GM23248 (cell line): ENCODE results near the gene VGF. TPM values are rescaled to one million over a fixed set of nuclear protein-coding genes. Genes with fewer than 3 reads are reported as not detected.

Experiments used
- DNase-seq: peaks from one replicate; pipeline ENCODE4 v3.0.0-alpha.2; 2015
- H2AFZ ChIP-seq: fragments of 200-600 bp; sonication (generic); 2 replicates; pipeline ENCODE4 v1.6.1; 2016; ENCODE audit warnings: antibody characterized with exemption
- H3F3A ChIP-seq: fragments of 200-600 bp; sonication (generic); 2 replicates; pipeline ENCODE4 v1.6.1; 2016; ENCODE audit warnings: mild to moderate bottlenecking, antibody characterized with exemption, mixed run types; ENCODE audit not compliant: insufficient read depth
- H3K27ac ChIP-seq: fragments of 200-600 bp; sonication (generic); 2 replicates; pipeline ENCODE4 v1.5.1; 2016; ENCODE audit warnings: mild to moderate bottlenecking
- H3K27me3 ChIP-seq: fragments of 200-600 bp; sonication (generic); replicated peaks from 2 replicates; pipeline ENCODE4 v1.6.1; 2016; ENCODE audit warnings: mild to moderate bottlenecking; ENCODE audit not compliant: insufficient read depth
- H3K36me3 ChIP-seq: fragments of 200-600 bp; sonication (generic); 2 replicates; pipeline ENCODE4 v1.6.1; 2016; ENCODE audit warnings: low read depth, mild to moderate bottlenecking
- H3K4me1 ChIP-seq: fragments of 200-600 bp; sonication (generic); 2 replicates; pipeline ENCODE4 v1.6.1; 2016; ENCODE audit warnings: mild to moderate bottlenecking; ENCODE audit not compliant: insufficient read depth
- H3K4me2 ChIP-seq: fragments of 200-600 bp; sonication (generic); one replicate; pipeline ENCODE4 v1.6.1; 2016; ENCODE audit warnings: mild to moderate bottlenecking; ENCODE audit not compliant: unreplicated experiment
- H3K4me3 ChIP-seq: fragments of 200-600 bp; sonication (generic); 2 replicates; pipeline ENCODE4 v1.5.1; 2016; ENCODE audit warnings: mild to moderate bottlenecking
- H3K79me2 ChIP-seq: fragments of 200-600 bp; sonication (generic); 2 replicates; pipeline ENCODE4 v1.6.1; 2016; ENCODE audit warnings: mild to moderate bottlenecking; ENCODE audit not compliant: insufficient read depth
- H3K9ac ChIP-seq: fragments of 200-600 bp; sonication (generic); 2 replicates; pipeline ENCODE4 v1.6.1; 2016; ENCODE audit warnings: mild to moderate bottlenecking
- H3K9me2 ChIP-seq: fragments of 200-600 bp; sonication (generic); 2 replicates; pipeline ENCODE4 v1.6.1; 2016; ENCODE audit warnings: mixed run types, mild to moderate bottlenecking, moderate library complexity; ENCODE audit not compliant: insufficient read depth
- H3K9me3 ChIP-seq: fragments of 200-600 bp; sonication (generic); one replicate; pipeline ENCODE4 v1.6.1; 2017; ENCODE audit warnings: low read depth
- H4K20me1 ChIP-seq: fragments of 200-600 bp; sonication (generic); 2 replicates; pipeline ENCODE4 v1.6.0; 2016; ENCODE audit not compliant: insufficient read depth
- EZH2 ChIP-seq: fragments of 200-600 bp; sonication (generic); IDR thresholded peaks from 2 replicates; pipeline ENCODE4 v1.6.1; 2018; ENCODE audit warnings: antibody characterized with exemption, mild to moderate bottlenecking; ENCODE audit not compliant: insufficient read depth, poor library complexity, severe bottlenecking
- EZH2phosphoT487 ChIP-seq: fragments of 200-600 bp; sonication (generic); IDR thresholded peaks from 2 replicates; pipeline ENCODE4 v1.6.1; 2018; ENCODE audit warnings: antibody characterized with exemption, moderate library complexity, mild to moderate bottlenecking, low read depth; ENCODE audit not compliant: insufficient read depth
- WGBS, 2 experiments: methylation state at CpG; one replicate each; pipeline ENCODE4 v1.1.6; 2015 to 2017; ENCODE audit warnings: low lambda C conversion rate in 2 of 2, low coverage in 1 of 2; ENCODE audit errors: missing lambda C conversion rate in 2 of 2; 5-methylcytosine and 5-hydroxymethylcytosine counted together
- in situ Hi-C: fragments of 300-500 bp; cut with MboI; formaldehyde crosslinking; loops from 2 replicates; pipeline ENCODE4 v1.15.0; 2020
- polyA plus RNA-seq: library from polyadenylated mRNA; unstranded; fragments of >200 nt; fragmentation: Nextera tagmentation; extraction: Ambion mirVana; gene quantifications from 2 replicates; pipeline ENCODE4 v1.2.1, GENCODE V29; 2016
- total RNA-seq: library from RNA; depleted of rRNA; stranded (reverse); fragments of >200 nt; shearing (Covaris generic); gene quantifications from 2 replicates; pipeline ENCODE4 v1.2.3, GENCODE V29; 2014

VGF gene
- total and polyA plus RNA-seq, 2 experiments from 2014 or later = not detected

DNA sequence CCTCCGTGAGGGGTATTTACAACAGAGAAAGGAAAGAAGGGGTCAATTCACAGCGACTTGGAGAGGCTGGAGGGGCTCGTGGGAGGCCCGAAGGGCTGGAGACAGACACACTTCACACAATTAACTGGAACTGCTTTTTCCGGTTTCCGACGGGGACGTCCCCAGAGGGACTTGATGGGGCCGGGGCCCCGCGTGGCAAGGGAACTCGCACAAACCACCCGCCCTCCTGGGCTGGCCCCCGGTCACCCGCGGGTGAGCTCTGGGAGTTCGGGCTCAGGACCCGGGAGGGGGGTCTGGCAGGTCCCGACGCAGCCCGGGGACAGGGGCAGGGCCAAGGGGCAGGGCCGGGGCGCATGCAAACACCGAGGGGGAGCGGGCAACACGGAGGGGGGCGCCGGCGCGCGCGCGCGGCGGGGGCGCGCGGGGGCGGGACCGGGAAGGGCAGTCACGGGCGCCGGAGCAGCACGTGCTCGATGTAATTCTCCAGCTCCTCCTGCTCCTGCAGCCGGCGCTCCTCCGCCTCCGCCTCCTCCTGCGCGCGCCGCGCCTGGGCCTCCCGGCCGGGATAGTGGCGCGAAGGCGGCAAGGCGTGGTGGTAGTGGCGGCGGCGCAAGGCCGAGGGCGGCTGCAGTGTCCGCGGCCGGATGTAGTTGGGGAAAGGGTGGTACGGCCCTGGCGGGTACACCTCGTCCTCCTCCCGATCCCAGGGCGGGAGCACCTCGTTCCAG lies 2.7 kb downstream of the VGF start:
- no peak for TF ChIP-seq EZH2phosphoT487
- TF ChIP-seq EZH2 = no peak
- Histone ChIP-seq H3K27ac (no peak overlapping the region), H3K9ac (no peak overlapping the region), H3K9me2 (no peaks in the 10 kb centered on the region), H2AFZ (no peak overlapping the region), H3F3A (peaks cover 6% of the 10 kb centered on the region), H3K79me2 (peaks cover 3% of the 10 kb centered on the region; the same call in 1 of the 2 replicates), H3K9me3 (no peaks in the 10 kb centered on the region), H3K36me3 (no peaks in the 10 kb centered on the region), H3K4me3 (peak overlapping the region; percentile 48), H4K20me1 (no peaks in the 10 kb centered on the region), H3K27me3 (0 out of 2 replicates have a peak, but pooled peaks cover 9% of the 10 kb centered on the region), H3K4me2 (peak overlapping the region; percentile 43), H3K4me1 (0 out of 2 replicates have a peak, but pooled peaks cover 10% of the 10 kb centered on the region)
- peak; percentile 80 for DNase-seq
- in situ Hi-C loops = no loop called here
- WGBS, 2 experiments = 5 to 9% methylated on average over 36 to 72 of the region's 74 CpGs

DNA sequence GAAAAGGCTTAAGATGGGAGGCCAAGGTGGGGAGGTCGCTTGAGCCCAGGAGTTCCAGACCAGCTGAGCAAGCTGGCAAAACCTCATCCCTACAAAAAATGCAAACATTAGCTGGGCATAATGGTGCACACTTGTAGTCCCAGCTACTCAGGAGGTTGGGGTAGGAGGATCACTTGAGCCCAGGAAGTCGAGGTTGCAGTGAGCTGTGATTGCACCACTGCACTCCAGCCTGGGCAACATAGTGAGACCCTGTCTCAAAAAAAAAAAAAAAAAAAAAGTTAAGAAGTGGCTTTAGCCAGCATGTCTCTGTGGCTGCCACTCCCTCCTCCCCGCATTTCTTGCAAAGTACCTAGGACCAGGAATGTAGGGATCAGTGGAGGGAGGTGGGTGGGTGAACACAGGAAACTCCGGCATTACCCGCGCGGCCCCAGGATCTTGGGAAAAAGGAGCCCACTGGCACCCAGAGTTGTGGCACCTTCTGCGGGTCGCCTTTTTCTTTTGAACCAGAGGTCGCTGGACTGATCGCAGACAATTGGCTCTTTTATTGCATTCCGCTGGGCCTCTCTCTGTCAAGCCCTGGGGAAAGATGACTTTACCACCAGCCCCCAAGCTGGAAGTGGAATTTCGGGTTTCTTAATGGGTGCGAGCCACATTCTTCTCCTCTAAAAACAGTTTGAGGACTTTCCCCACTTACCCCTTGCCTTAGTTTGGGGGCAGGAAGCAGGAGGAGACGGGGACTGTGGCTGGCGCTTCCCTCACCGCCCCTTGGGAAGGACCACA lies 3.5 kb downstream of the VGF start:
- Histone ChIP-seq H3K9me3 (no peaks in the 10 kb centered on the region), H3K9ac (no peak overlapping the region), H3K27me3 (0 out of 2 replicates have a peak, but pooled peaks cover 1% of the 10 kb centered on the region), H3K4me1 (0 out of 2 replicates have a peak, but pooled peaks cover 10% of the 10 kb centered on the region), H3K27ac (no peak overlapping the region), H4K20me1 (no peaks in the 10 kb centered on the region), H3K79me2 (peaks cover 9% of the 10 kb centered on the region; the same call in 1 of the 2 replicates), H3K36me3 (peaks cover 5% of the 10 kb centered on the region; the same call in 1 of the 2 replicates), H3K4me3 (no peak overlapping the region), H3F3A (peaks cover 4% of the 10 kb centered on the region; the same call in 1 of the 2 replicates), H3K4me2 (no peak overlapping the region), H2AFZ (no peak overlapping the region), H3K9me2 (no peaks in the 10 kb centered on the region)
- DNase-seq = no peak
- 91% methylated on average over 17 of the region's 17 CpGs for WGBS, 2 experiments
- in situ Hi-C loops = no loop called here
- no peak for TF ChIP-seq EZH2
- TF ChIP-seq EZH2phosphoT487 = no peak

GRCh38 chr7:101160910-101161309 lies 4.5 kb downstream of the VGF start:
- no peak overlapping the region for H2AFZ ChIP-seq
- no peak overlapping the region for H3K27ac ChIP-seq
- no peaks in the 10 kb centered on the region for H3K9me2 ChIP-seq
- H3F3A ChIP-seq = peaks cover 4% of the 10 kb centered on the region; the same call in 1 of the 2 replicates
- H3K4me1 ChIP-seq = 0 out of 2 replicates have a peak, but pooled peaks cover 9% of the 10 kb centered on the region
- H3K9me3 ChIP-seq = no peaks in the 10 kb centered on the region
- peaks cover 6% of the 10 kb centered on the region; the same call in 1 of the 2 replicates for H3K36me3 ChIP-seq
- H4K20me1 ChIP-seq = no peaks in the 10 kb centered on the region
- H3K4me3 ChIP-seq = no peak overlapping the region
- in situ Hi-C loops = no loop called here
- H3K27me3 ChIP-seq = no peaks in the 10 kb centered on the region
- DNase-seq = no peak
- no peak overlapping the region for H3K4me2 ChIP-seq
- TF ChIP-seq EZH2 (no peak), EZH2phosphoT487 (no peak)
- no peak overlapping the region for H3K9ac ChIP-seq
- H3K79me2 ChIP-seq = peaks cover 15% of the 10 kb centered on the region

GRCh38 chr7:101159696-101160674 lies 5.4 kb downstream of the VGF start:
- in situ Hi-C loops = no loop called here
- H3K27ac ChIP-seq = no peak overlapping the region
- H3K79me2 ChIP-seq = peaks cover 25% of the 10 kb centered on the region
- WGBS, 2 experiments = 63 to 70% methylated on average over 23 to 31 of the region's 31 CpGs
- TF ChIP-seq EZH2phosphoT487 (no peak), EZH2 (no peak)
- H4K20me1 ChIP-seq = no peaks in the 10 kb centered on the region
- H3K4me3 ChIP-seq = no peak overlapping the region
- DNase-seq = peak; percentile 70
- peaks cover 11% of the 10 kb centered on the region for H3K4me1 ChIP-seq
- H3F3A ChIP-seq = peaks cover 4% of the 10 kb centered on the region; the same call in 1 of the 2 replicates
- H3K9ac ChIP-seq = no peak overlapping the region
- H3K4me2 ChIP-seq = no peak overlapping the region
- no peaks in the 10 kb centered on the region for H3K9me3 ChIP-seq
- H2AFZ ChIP-seq = no peak overlapping the region
- no peaks in the 10 kb centered on the region for H3K9me2 ChIP-seq
- H3K36me3 ChIP-seq = peaks cover 6% of the 10 kb centered on the region; the same call in 1 of the 2 replicates
- no peaks in the 10 kb centered on the region for H3K27me3 ChIP-seq
